ENCODE results near the gene LTBP1.
"Not testable (repeated sequence)": the region's sequence is repeated elsewhere in the genome, so short reads cannot be mapped to it uniquely, and the experiment has no call there.

The LTBP1 gene

GRCh38 chr2:33051586-33052360 is 105.0 kb downstream of the LTBP1 start:
- DNase-seq, result no peak

GRCh38 chr2:33052361-33052735 is 105.6 kb downstream of the LTBP1 start:
- no peak for DNase-seq

- not testable (repeated sequence) for DNase-seq
Measured at GRCh38 chr2:33052795-33053194, 106.0 kb downstream of the LTBP1 start.

DNA sequence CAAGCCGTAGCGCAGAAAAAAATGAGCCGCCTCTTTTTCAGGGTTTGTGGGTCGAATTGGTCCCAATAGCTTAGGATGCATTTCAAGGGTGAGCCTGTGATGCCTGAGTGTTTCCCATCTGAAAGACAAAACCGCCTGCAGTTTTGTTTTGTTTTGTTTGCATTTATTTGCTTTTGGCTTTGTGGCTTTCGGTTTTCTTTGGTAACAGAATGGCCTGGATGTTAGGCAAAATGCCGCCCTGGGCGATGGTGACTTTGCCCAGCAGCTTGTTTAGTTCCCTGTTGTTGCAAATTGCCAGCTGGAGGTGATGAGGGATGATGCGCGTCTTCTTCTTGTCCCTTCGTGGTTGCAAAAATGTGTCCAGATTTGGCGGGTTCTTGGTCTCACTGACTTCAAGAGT is 109.4 kb downstream of the LTBP1 start:
- no peak for DNase-seq

DNA sequence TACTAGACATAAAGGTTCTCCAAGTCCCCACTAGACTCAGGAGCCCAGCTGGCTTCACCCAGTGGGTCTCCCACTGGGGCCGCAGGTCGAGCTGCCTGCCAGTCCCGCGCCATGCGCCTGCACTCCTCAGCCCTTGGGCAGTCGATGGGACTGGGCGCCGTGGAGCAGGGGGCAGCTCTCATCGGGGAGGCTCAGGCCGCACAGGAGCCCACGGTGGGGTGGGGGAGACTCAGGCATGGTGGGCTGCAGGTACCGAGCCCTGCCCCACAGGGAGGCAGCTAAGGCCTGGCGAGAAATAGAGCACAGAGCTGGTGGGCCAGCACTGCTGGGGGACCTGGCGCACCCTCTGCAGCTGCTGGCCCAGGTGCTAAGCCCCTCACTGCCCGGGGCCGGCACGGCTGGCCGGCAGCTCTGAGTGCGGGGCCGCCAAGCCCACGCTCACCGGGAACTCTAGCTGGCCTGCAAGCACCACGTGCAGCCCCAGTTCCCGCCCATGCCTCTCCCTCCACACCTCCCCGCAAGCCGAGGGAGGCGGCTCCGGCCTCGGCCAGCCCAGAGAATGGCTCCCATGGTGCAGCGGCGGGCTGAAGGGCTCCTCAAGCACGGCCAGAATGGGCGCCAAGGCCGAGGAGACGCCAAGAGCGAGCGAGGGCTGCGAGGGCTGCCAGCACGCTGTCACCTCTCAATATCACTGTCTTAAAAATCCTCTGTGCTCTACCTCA is 110.7 kb downstream of the LTBP1 start:
- not testable (repeated sequence) for DNase-seq

GRCh38 chr2:33058716-33059470 is 112.1 kb downstream of the LTBP1 start:
- no peak for DNase-seq

DNA sequence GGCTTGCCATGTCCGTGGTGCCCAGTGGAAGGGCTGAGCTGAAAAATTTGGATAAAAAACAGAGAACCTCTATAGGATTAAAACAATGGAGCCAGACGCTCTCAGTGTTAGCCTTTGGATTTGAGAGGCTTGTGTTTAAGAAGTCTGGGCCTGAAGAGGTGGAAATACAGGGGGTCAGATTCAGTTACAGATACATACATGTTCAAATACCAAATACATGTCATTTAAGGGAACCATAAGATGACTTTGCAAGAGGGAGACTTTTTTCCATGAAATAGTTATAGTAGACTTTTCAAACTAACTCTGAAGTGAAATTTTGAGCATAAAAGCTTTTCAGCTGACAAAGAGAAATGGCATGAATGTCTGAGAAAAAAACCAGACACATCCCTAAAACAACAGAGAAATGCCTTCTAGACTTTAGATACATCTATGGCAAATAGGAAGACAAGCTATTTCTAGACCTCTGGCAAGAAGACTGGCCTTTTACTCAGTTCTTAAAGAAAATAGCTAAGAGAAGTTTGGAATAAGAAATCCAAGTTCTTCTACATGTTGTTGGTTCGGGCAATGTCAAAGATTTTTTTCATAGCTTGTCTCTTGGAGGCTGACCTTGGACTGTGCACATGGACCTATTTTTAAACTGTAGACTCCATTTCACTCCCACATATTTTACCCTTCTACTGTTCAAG is 112.9 kb downstream of the LTBP1 start:
- DNase-seq, result no peak

- DNase-seq, result no peak
Measured at GRCh38 chr2:33060405-33060804, 113.7 kb downstream of the LTBP1 start.

DNA sequence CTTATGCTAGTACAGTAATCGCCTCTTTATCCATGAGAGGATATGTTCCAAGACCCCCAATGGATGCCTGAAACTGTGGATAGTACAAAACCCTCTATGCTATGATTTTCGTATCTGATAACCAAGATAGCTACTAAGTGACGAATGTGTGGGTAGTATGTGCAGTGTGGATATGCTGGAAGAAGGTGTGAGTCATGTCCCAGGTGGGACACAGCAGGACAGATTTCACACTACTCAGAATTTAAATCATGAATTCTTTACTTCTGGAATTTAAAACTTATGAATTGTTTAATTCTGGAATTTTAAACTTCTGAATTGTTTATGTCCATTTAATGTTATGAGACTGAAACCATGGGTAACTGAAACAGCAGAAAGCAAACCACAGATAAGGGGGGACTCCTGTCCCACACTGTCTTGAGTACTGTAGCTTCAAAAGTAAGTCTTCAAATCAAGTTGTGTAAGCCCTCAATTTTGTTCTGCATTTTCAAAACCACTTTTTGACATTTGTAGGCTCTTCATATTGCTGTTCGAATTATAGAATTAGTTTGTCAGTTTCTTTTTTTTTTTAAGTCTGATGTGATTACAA is 116.0 kb downstream of the LTBP1 start:
- no peak for DNase-seq

- DNase-seq, result no peak
Measured at GRCh38 chr2:33064349-33064801, 117.6 kb downstream of the LTBP1 start.

DNA sequence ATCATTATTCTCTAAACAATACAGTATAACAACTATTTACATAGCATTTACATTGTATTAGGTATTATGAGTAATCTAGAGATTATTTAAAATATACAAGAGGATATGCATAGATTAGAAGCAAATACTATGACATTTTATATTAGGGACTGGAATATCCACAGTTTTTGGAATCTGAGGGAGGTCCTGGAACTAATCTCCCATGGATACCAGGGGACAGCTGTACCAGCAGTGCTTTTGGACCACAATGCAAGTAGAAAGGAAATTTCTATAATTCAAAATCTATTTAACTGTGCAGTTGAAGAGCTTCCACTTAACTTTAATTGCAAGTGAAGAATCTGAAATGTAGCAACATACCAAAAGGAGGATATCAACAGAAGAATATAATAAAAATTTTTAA is 120.8 kb downstream of the LTBP1 start:
- no peak for DNase-seq

DNA sequence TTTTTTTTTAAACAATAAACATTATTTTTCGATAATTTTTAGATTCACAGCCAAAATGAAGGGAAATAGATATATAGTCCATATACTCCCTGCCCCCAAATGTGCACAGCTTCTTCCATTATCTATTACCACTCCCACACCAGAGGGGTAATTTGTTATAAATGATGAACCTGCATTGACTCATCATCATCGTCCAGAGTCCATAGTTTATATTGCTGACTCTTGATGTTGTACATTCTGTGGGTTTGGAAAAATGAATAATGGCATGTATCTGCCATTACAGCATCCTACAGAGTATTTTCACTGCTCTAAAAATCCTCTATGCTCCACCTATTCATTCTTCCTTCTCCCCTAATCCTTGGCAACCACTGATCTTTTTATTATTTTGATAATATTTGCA is 121.5 kb downstream of the LTBP1 start:
- DNase-seq, result no peak

DNA sequence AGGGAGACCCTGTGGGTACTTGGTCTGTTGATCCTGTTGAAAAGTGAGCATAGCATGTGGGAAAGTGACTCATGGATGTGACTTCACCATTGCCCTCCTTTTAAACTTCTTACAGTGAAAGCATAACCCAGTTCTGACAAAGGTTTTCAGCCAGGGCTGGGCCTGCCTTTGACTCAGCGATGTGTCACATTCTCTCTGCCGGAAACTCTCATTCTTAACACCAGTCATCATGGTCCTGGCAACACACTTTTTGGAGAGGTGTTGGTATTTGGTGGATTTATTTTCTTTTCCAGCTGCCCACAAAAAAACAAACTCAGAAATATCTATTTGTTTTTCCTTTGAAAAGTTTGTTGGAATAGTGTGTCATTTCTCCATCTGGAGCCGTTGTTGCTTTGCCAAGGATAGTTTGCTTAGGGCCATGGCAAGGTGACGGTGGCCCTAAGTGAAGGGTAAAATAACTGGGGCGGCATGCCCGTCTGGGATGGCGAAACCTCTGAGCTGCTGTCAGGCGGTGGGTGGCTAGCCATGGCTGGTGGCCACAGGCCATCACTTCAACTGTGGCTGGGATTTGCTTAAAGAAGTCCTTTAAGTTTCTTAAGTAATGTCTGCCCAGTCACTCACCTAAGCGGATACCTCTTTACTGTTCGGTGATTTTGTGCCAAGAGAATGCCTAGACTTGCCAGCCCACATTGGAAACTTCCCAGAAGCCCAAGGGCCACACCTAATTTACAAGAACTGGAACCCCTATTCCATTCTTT is 123.3 kb downstream of the LTBP1 start:
- no peak for DNase-seq

- DNase-seq, result no peak
Measured at GRCh38 chr2:33071591-33071990, 124.8 kb downstream of the LTBP1 start.

- DNase-seq, result no peak
Measured at GRCh38 chr2:33072614-33073013, 125.9 kb downstream of the LTBP1 start.

- no peak for DNase-seq
Measured at GRCh38 chr2:33073018-33073417, 126.3 kb downstream of the LTBP1 start.

- DNase-seq, result no peak
Measured at GRCh38 chr2:33074197-33074596, 127.4 kb downstream of the LTBP1 start.

DNA sequence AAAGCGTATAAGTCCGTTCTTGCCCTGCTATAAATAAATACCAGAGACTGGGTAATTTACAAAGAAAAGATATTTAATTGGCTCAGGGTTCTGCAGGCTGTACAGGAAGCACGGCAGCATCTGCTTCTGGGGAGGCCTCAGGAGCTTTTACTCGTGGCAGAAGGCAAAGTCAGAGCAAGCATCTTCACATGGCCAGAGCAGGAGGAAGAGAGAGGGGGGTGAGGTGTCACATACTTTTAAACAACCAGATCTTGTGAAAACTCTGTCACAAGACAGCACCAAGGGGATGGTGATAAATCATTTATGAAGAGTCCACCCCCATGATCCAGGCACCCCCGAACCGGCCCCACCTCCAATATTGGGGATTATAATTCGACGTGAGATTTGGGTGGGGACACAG is 130.6 kb downstream of the LTBP1 start:
- DNase-seq, result no peak

GRCh38 chr2:33077844-33078243 is 131.1 kb downstream of the LTBP1 start:
- no peak for DNase-seq

- DNase-seq, result no peak
Measured at GRCh38 chr2:33081691-33082090, 134.9 kb downstream of the LTBP1 start.

DNA sequence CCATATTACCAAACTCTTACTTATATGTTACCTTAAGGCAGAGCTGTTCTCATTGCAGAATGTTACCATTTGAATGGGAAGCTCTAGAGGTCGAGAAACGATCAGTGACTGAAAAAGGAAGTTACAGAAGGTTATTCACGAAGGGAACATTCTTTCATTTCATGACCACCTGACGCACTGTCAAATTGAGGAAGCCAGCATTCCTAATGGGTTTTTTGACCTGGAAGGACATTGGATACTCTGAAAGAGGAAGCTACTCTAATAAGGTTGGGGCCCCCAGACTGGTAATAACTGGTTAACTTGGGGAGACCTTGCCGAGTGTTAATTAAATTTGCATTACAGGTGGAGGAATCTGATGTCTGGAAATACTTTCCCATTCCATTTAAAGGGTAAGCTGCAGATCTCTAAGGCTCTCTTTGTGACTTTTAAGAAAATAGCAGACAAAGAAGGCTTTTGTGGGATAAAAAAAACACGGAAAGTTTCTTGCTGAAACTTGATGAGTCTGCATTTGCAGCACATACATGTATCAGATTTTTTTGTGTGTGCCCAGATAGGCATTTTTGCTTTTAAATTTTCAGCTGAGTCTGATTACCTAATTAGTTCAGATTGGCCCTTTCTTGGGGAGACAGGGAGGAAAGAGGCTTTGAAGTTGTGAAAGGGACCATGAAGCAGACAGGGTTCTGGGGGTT is 137.1 kb downstream of the LTBP1 start:
- DNase-seq, result no peak

All from effector CD4-positive, alpha-beta T cell (primary cell).